ENCODE measurements around the gene MYBBP1A. TPM values are rescaled to one million over a fixed set of nuclear protein-coding genes. Genes with fewer than 3 reads are reported as not detected.

Gene MYBBP1A
- total and polyA plus RNA-seq, 2 of the 8 experiments (the other 6 are each of a cell fraction or from before 2014, with no cell fraction given), result 46.8 to 151 TPM

DNA sequence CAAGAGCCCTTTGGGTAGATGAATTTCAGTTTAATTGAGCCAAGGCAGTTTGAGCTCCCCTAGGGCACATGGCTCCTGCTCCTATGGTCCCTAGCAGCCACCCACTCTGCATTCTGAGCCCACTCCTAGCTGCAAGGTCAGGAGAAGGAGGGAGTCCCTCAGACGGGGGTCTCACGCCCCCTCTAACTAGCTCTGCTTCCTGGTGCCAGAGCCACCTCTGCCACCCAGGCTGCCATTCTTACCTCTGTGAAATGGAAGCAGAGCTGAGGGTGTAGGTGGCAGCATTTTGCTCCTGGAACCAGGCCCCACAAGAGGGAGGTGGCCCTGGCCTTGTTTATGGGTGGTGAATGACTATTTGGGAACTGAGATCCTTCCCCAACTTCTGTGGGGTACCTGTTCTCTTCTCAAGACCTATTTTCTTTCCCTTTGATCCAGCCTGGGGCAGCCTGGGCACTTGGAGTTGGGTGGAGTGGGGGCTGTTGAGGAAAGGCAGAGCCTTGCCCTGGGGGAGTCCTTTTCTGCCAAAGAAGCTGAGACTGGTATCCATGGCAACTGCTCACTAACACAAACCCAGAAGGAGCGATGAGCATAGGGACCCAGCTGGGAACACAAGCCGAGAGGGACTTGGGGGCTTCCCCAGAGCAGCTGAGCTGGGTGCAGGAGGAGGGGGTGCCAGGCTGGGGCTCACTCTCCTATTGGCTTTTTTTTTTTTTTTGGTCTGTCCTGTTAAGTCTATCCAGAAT is 51.7 kb downstream of the MYBBP1A start:
- no peak overlapping the region for H4K5ac ChIP-seq (ENCODE audit: insufficient read length, low read depth, low read length)
- H4K8ac ChIP-seq (ENCODE audit: extremely low read depth, insufficient read depth, low read length), result 0 out of 2 replicates have a peak overlapping the region, but pooled peaks have one; percentile 0
- no peak for DNase-seq (ENCODE audit: low read depth in 1 of 2, low spot score in 2 of 2)
- H3K27me3 ChIP-seq (replicated peaks in 1 of 4; ENCODE audit: control insufficient read depth in 3 of 4, extremely low read depth in 1 of 4, insufficient read depth in 3 of 4, low read length in 3 of 4), result peaks cover 23 to 26% (median 26%) of the 10 kb centered on the region in 4 experiments
- H4K20me1 ChIP-seq (replicated peaks in 1 of 2; ENCODE audit: control insufficient read depth in 1 of 2, insufficient read depth in 2 of 2, low read length in 2 of 2), result peaks cover 0 to 5% of the 10 kb centered on the region in 2 experiments
- no peaks in the 10 kb centered on the region for H3K36me3 ChIP-seq (ENCODE audit: control insufficient read depth in 2 of 4, insufficient read depth in 4 of 4, low read length in 3 of 4)
- peaks cover 0 to 13% (median 3%) of the 10 kb centered on the region in 4 experiments; a peak in 3 of 7 replicates for H3K4me1 ChIP-seq (replicated peaks in 1 of 4; ENCODE audit: control insufficient read depth in 3 of 4, insufficient read depth in 4 of 4, low read length in 3 of 4)
- peaks cover 12% of the 10 kb centered on the region; the same call in 1 of the 2 replicates for H3K23me2 ChIP-seq (ENCODE audit: low read depth, low read length)
- H3K27ac ChIP-seq (ENCODE audit: low read depth, low read length), result no peak overlapping the region
- no peak overlapping the region for H3K56ac ChIP-seq (replicated peaks; ENCODE audit: insufficient read length, low read depth, low read length)
- no peak overlapping the region for H2BK12ac ChIP-seq (ENCODE audit: low read depth, low read length)
- no peak overlapping the region for H2BK15ac ChIP-seq (ENCODE audit: low read length)
- H3K4ac ChIP-seq (replicated peaks; ENCODE audit: insufficient read length, low read depth, low read length), result no peak overlapping the region
- TF ChIP-seq NRF1 (IDR thresholded peaks at IDR 0.05; ENCODE audit: low read depth, low read length), result no peak
- no peak for TF ChIP-seq TBP (IDR thresholded peaks at IDR 0.05; ENCODE audit: low read depth, low read length)
- no peak for TF ChIP-seq SP2 (IDR thresholded peaks at IDR 0.05; ENCODE audit: low read length)
- TF ChIP-seq CTBP2 (IDR thresholded peaks at IDR 0.05; ENCODE audit: borderline replicate concordance, insufficient read depth, insufficient read length, low read length), result no peak
- no peak for TF ChIP-seq ZNF274 (IDR thresholded peaks at IDR 0.05; ENCODE audit: borderline replicate concordance, extremely low read depth, low read length)
- TF ChIP-seq TEAD4 (IDR thresholded peaks at IDR 0.05; ENCODE audit: low read depth, low read length), result no peak
- no peak for TF ChIP-seq CEBPB (IDR thresholded peaks at IDR 0.05; ENCODE audit: low read depth, low read length)
- H3K9me3 ChIP-seq (ENCODE audit: insufficient read depth in 2 of 2, low read depth in 1 of 2, low read length in 1 of 2), result no peaks in the 10 kb centered on the region
- WGBS, 2 experiments (ENCODE audit: extremely low coverage in 1 of 2, insufficient coverage in 1 of 2, insufficient read length in 1 of 2, insufficient replicate concordance in 2 of 2, low coverage in 1 of 2, low lambda C conversion rate in 2 of 2, missing lambda C conversion rate in 1 of 2), result 80% methylated on average over 2 of the region's 4 CpGs; no CpG with 5 or more reads in 1 of the 2 experiments
- no peaks in the 10 kb centered on the region for H3K79me2 ChIP-seq (ENCODE audit: control insufficient read depth in 1 of 2, insufficient read depth in 2 of 2, low read length in 2 of 2)
- no peak overlapping the region for H3K4me2 ChIP-seq (ENCODE audit: insufficient read depth in 1 of 2, low read depth in 2 of 2, low read length in 2 of 2)
- H4K91ac ChIP-seq (replicated peaks; ENCODE audit: insufficient read length, low read length), result no peak overlapping the region
- H3K14ac ChIP-seq (ENCODE audit: insufficient read length), result no peak overlapping the region
- H2AK5ac ChIP-seq (ENCODE audit: low read depth, low read length), result no peak overlapping the region
- H2BK5ac ChIP-seq (ENCODE audit: low read depth, low read length), result no peak overlapping the region
- no peak overlapping the region for H3K23ac ChIP-seq (ENCODE audit: insufficient read length)
- no peaks in the 10 kb centered on the region for H3K79me1 ChIP-seq (ENCODE audit: low read depth, low read length)
- CTCF ChIA-PET (ENCODE audit: partially characterized antibody), result interaction anchor here (0.9 to 1.1 kb wide), 4 partner anchors 19 to 92 kb away, joined by 3 read pairs; no protein-coding TSS in a partner anchor
- POLR2A ChIA-PET (ENCODE audit: partially characterized antibody), result interaction anchor here (0.9 to 2.3 kb wide), 3 partner anchors 21 to 88 kb away, joined by 3 to 7 read pairs (median 4); no protein-coding TSS in a partner anchor
- H3K9ac ChIP-seq (replicated peaks in 1 of 4; ENCODE audit: extremely low read depth in 1 of 4, low read depth in 3 of 4, low read length in 3 of 4), result no peak overlapping the region
- no peak overlapping the region for H2AFZ ChIP-seq (ENCODE audit: low read length)
- no peak overlapping the region for H2BK120ac ChIP-seq (replicated peaks; ENCODE audit: low read depth, low read length)
- no peak for FAIRE-seq
- no peak overlapping the region for H3K4me3 ChIP-seq (ENCODE audit: extremely low read depth in 1 of 4, insufficient read depth in 2 of 4, low read depth in 3 of 4, low read length in 4 of 4)
- H2BK20ac ChIP-seq (ENCODE audit: low read length), result no peak overlapping the region
- H3K18ac ChIP-seq (ENCODE audit: extremely low read depth, low read length), result no peak overlapping the region
